ENCODE data around the gene MAP3K6. TPM values are rescaled to one million over a fixed set of nuclear protein-coding genes. Genes with fewer than 3 reads are reported as not detected.

The MAP3K6 gene
- total RNA-seq, 1 donor from 2014 or later, result 149 TPM

DNA sequence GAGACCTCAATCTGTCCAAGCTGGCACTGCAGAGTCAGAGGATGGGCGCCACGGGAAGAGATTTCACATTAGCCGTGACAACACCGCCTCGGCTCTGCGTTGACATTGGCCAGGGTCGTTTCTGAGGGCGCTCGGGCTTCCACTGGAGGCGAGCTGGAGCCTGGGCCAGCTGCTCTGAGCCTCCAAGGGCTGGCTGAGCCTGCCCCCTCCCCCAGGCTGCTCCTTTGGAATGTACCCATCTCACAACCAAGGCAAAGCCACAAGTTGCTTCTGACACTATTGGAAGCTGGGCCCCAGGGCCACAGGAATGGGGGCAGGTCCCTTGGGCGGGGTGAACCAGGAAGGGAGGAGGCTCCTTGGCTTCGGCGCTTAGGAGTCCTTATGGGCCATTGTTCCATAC is 38.3 kb upstream of the MAP3K6 start:
- Histone ChIP-seq H3K9me3 (no peaks in the 10 kb centered on the region), H3K27ac (peak overlapping the region; percentile 87), H3K4me1 (peaks cover 70% of the 10 kb centered on the region), H3K4me3 (no peak overlapping the region), H3K27me3 (no peaks in the 10 kb centered on the region), H3K36me3 (peaks cover 0 to 36% of the 10 kb centered on the region in 2 donors)
- TF ChIP-seq, protein P1, sequence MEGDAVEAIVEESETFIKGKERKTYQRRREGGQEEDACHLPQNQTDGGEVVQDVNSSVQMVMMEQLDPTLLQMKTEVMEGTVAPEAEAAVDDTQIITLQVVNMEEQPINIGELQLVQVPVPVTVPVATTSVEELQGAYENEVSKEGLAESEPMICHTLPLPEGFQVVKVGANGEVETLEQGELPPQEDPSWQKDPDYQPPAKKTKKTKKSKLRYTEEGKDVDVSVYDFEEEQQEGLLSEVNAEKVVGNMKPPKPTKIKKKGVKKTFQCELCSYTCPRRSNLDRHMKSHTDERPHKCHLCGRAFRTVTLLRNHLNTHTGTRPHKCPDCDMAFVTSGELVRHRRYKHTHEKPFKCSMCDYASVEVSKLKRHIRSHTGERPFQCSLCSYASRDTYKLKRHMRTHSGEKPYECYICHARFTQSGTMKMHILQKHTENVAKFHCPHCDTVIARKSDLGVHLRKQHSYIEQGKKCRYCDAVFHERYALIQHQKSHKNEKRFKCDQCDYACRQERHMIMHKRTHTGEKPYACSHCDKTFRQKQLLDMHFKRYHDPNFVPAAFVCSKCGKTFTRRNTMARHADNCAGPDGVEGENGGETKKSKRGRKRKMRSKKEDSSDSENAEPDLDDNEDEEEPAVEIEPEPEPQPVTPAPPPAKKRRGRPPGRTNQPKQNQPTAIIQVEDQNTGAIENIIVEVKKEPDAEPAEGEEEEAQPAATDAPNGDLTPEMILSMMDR (IDR thresholded peaks at IDR 0.05), result no peak
- peak in 1 of 2 donors; percentile 13 for TF ChIP-seq POLR2AphosphoS5 (IDR thresholded peaks at IDR 0.05; ENCODE audit: insufficient read depth in 1 of 2, low read depth in 1 of 2)
- DNase-seq (ENCODE audit: extremely low spot score in 2 of 2), result no peak
- intact Hi-C loops (cut with DNase I), result loop anchor here (5.0 kb wide), 1 partner anchor 82 kb away; no protein-coding TSS in a partner anchor

- Histone ChIP-seq H3K9me3 (no peaks in the 10 kb centered on the region), H3K4me1 (peaks cover 81% of the 10 kb centered on the region), H3K27ac (peak overlapping the region; percentile 87), H3K36me3 (peaks cover 0 to 25% of the 10 kb centered on the region in 2 donors), H3K27me3 (no peaks in the 10 kb centered on the region), H3K4me3 (peak overlapping the region in 1 of 2 donors; percentile 9)
- DNase-seq (ENCODE audit: extremely low spot score in 2 of 2), result no peak
- TF ChIP-seq, protein P1 (IDR thresholded peaks at IDR 0.05), result no peak
- no peak for TF ChIP-seq POLR2AphosphoS5 (IDR thresholded peaks at IDR 0.05; ENCODE audit: insufficient read depth in 1 of 2, low read depth in 1 of 2)
- no peak for TF ChIP-seq POLR2A (IDR thresholded peaks at IDR 0.05)
- intact Hi-C loops (cut with DNase I), result loop anchor here (5.0 kb wide), 1 partner anchor 203 kb away; no protein-coding TSS in a partner anchor
These were observed 37.2 kb upstream of the MAP3K6 start for GRCh38 chr1:27403931-27404330.

GRCh38 chr1:27403065-27403726 is 36.4 kb upstream of the MAP3K6 start:
- H3K4me1 ChIP-seq, result peaks cover 81% of the 10 kb centered on the region
- peak overlapping the region; percentile 9 to 21 for H3K4me3 ChIP-seq
- DNase-seq (ENCODE audit: extremely low spot score in 2 of 2), result peak in 1 of 2 donors; percentile 95
- no peaks in the 10 kb centered on the region for H3K9me3 ChIP-seq
- intact Hi-C loops (cut with DNase I), result loop anchor here (5.0 kb wide), 1 partner anchor 204 kb away; no protein-coding TSS in a partner anchor
- peak overlapping the region; percentile 87 for H3K27ac ChIP-seq
- TF ChIP-seq POLR2AphosphoS5 (IDR thresholded peaks at IDR 0.05; ENCODE audit: insufficient read depth in 1 of 2, low read depth in 1 of 2), result peak; percentile 7 to 80
- no peak for TF ChIP-seq POLR2A (IDR thresholded peaks at IDR 0.05)
- TF ChIP-seq, protein P1 (IDR thresholded peaks at IDR 0.05), result peak in 1 of 3 experiments; percentile 18
- H3K27me3 ChIP-seq, result no peaks in the 10 kb centered on the region
- H3K36me3 ChIP-seq, result peaks cover 0 to 19% of the 10 kb centered on the region in 2 donors

DNA sequence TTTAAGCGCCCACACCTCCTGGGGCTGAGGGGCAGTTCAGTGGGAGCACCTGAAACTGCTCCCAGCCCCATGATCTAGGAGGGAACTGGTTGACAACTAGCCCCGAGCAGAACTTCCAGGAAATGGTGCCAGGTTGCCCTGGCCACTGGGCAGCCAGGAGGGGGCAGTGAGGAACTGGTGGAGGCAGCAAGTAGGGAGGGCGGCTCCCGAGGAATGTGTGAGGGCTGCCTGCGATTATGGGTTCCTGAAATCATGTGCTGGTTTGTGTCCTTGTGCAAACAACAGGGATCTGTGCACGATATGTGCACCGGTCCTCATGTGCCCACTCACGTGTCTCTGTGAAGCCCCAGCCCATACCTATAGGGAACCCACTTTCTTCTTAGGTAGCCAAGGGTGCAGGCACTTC is 35.6 kb upstream of the MAP3K6 start:
- Histone ChIP-seq H3K36me3 (peaks cover 0 to 10% of the 10 kb centered on the region in 2 donors), H3K9me3 (no peaks in the 10 kb centered on the region), H3K4me1 (peaks cover 81% of the 10 kb centered on the region), H3K27me3 (no peaks in the 10 kb centered on the region), H3K27ac (peak overlapping the region; percentile 87), H3K4me3 (no peak overlapping the region)
- DNase-seq (ENCODE audit: extremely low spot score in 2 of 2), result no peak
- TF ChIP-seq POLR2AphosphoS5 (IDR thresholded peaks at IDR 0.05; ENCODE audit: insufficient read depth in 1 of 2, low read depth in 1 of 2), result peak; percentile 19 to 58
- TF ChIP-seq POLR2A (IDR thresholded peaks at IDR 0.05), result no peak
- TF ChIP-seq, protein P1 (IDR thresholded peaks at IDR 0.05), result peak; percentile 38 to 63 (median 46)
- intact Hi-C loops (cut with DNase I), result loop anchor here (5.0 kb wide), 1 partner anchor 205 kb away; no protein-coding TSS in a partner anchor

GRCh38 chr1:27400963-27401341 is 34.2 kb upstream of the MAP3K6 start:
- intact Hi-C loops (cut with DNase I), result loop anchor here (5.0 kb wide), 1 partner anchor 206 kb away; no protein-coding TSS in a partner anchor
- H3K4me3 ChIP-seq, result no peak overlapping the region
- no peak for DNase-seq (ENCODE audit: extremely low spot score in 2 of 2)
- no peaks in the 10 kb centered on the region for H3K36me3 ChIP-seq
- TF ChIP-seq, protein P1 (IDR thresholded peaks at IDR 0.05), result no peak
- TF ChIP-seq POLR2A (IDR thresholded peaks at IDR 0.05) (no peak), POLR2AphosphoS5 (IDR thresholded peaks at IDR 0.05; ENCODE audit: insufficient read depth in 1 of 2, low read depth in 1 of 2) (no peak)
- H3K27ac ChIP-seq, result no peak overlapping the region
- H3K27me3 ChIP-seq, result no peaks in the 10 kb centered on the region
- no peaks in the 10 kb centered on the region for H3K9me3 ChIP-seq
- peaks cover 67% of the 10 kb centered on the region for H3K4me1 ChIP-seq

Data from vagina (tissue), 2 donors.